ENCODE measurements around the gene RYR3.

DNA sequence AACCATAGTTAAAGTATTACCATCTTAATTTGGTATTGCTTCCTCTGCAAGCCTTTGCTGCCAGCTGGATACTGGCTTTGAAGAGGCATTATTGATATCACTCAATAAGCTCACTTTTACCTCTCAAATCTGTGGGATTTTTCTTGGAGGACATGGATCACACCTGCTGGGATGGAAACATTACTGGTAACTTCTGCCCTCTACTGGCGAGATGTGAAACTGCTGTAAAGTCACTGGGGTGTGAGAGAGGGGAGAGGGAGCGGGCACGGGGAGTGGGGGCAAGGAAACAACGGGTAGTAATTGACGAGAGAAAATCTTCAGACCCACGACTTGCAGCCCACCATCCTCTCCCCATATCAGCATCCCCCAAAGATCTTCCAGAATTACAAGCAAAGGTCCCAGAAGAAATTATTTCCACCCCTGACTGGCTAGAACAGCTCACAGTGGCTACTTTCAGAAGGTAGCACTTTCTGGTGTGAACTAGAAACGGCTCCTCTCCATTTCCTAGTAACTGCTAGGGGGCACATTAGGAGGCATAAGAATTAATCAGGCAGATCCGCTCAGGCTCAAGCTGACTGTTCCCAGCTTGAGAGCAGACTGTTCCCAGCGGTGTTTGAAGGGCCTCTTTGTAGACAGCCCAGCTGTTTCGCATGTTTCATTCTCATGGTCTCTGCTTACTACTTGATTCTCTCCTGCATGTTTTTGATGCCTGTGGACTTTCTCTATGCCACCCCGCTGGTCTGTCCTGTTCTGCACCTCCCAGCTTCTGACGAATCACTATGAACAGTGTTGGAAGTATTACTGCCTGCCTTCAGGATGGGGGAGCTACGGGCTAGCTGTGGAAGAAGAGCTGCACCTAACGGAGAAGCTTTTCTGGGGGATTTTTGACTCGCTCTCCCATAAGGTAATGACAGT, 427.2 kb downstream of the RYR3 start:
- TF ChIP-seq, protein P1, sequence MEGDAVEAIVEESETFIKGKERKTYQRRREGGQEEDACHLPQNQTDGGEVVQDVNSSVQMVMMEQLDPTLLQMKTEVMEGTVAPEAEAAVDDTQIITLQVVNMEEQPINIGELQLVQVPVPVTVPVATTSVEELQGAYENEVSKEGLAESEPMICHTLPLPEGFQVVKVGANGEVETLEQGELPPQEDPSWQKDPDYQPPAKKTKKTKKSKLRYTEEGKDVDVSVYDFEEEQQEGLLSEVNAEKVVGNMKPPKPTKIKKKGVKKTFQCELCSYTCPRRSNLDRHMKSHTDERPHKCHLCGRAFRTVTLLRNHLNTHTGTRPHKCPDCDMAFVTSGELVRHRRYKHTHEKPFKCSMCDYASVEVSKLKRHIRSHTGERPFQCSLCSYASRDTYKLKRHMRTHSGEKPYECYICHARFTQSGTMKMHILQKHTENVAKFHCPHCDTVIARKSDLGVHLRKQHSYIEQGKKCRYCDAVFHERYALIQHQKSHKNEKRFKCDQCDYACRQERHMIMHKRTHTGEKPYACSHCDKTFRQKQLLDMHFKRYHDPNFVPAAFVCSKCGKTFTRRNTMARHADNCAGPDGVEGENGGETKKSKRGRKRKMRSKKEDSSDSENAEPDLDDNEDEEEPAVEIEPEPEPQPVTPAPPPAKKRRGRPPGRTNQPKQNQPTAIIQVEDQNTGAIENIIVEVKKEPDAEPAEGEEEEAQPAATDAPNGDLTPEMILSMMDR (IDR thresholded peaks at IDR 0.05; ENCODE audit: insufficient read depth, low read length, poor library complexity, severe bottlenecking) = peak; percentile 91
- TF ChIP-seq EZH2phosphoT487 (conservative IDR thresholded peaks at IDR 0.05; ENCODE audit: low read length) = no peak

Measured in SU-DHL-6 (cell line).